ENCODE results near the gene KCNAB1.

The KCNAB1 gene

DNA sequence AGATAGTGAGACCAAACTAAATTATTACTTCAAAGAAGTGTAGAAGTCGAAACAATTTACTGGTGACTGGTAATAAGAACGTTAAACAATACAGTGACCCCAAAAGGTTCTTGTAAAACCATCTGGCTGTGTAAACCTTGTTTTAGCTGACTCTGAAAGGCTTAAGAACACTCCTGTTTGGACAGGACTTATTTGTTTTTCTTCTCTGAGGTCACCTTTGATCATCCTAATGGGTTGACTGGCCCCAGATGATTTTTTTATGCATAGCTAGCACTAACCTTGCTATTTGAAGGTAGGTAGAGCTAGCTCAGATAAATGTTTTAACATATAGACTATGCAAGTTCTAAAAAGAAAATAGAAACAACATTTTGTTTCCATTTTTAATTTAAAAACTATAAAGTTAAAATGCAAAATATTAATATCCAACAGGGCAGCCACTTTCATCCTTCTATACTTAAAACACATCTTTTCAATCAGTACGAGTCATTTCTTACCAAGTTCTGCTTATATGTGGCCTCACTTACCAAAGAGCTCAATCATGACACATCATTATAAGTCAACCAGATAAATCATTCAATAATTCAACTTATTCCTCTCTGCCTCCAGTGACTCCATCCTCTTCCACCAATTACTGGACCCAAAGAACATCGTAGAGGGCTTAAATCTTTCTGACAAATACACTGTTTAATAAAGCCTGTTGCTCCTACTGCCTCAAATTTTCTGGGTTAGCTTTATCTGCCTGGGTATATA is 275.8 kb downstream of the KCNAB1 start:
- ATAC-seq, result peak; percentile 5
- TF ChIP-seq ZC3H10 (CRISPR knock-in tag; IDR thresholded peaks at IDR 0.05), result no peak
- TF ChIP-seq GLIS3 (CRISPR knock-in tag; IDR thresholded peaks at IDR 0.05), result no peak
- TF ChIP-seq ESRRG (CRISPR knock-in tag; IDR thresholded peaks at IDR 0.05), result no peak
- TF ChIP-seq TOX (CRISPR knock-in tag; IDR thresholded peaks at IDR 0.05; ENCODE audit: borderline replicate concordance), result no peak
- no peak for TF ChIP-seq ISL1 (CRISPR knock-in tag; IDR thresholded peaks at IDR 0.05)
- TF ChIP-seq ZNF8 (CRISPR knock-in tag; IDR thresholded peaks at IDR 0.05), result no peak
- TF ChIP-seq SNAI2 (CRISPR knock-in tag; IDR thresholded peaks at IDR 0.05), result no peak
- TF ChIP-seq ZNF70 (CRISPR knock-in tag; IDR thresholded peaks at IDR 0.05), result no peak
- no peak for TF ChIP-seq ZFP3 (CRISPR knock-in tag; IDR thresholded peaks at IDR 0.05)
- TF ChIP-seq, protein P1, sequence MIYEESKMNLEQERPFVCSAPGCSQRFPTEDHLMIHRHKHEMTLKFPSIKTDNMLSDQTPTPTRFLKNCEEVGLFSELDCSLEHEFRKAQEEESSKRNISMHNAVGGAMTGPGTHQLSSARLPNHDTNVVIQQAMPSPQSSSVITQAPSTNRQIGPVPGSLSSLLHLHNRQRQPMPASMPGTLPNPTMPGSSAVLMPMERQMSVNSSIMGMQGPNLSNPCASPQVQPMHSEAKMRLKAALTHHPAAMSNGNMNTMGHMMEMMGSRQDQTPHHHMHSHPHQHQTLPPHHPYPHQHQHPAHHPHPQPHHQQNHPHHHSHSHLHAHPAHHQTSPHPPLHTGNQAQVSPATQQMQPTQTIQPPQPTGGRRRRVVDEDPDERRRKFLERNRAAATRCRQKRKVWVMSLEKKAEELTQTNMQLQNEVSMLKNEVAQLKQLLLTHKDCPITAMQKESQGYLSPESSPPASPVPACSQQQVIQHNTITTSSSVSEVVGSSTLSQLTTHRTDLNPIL (CRISPR knock-in tag; IDR thresholded peaks at IDR 0.05; ENCODE audit: low read depth), result no peak
- no peak for TF ChIP-seq TCF4 (CRISPR knock-in tag; IDR thresholded peaks at IDR 0.05; ENCODE audit: borderline replicate concordance)
- TF ChIP-seq ARNTL (CRISPR knock-in tag; IDR thresholded peaks at IDR 0.05; ENCODE audit: borderline replicate concordance, low read depth), result no peak
- TF ChIP-seq, protein P2, sequence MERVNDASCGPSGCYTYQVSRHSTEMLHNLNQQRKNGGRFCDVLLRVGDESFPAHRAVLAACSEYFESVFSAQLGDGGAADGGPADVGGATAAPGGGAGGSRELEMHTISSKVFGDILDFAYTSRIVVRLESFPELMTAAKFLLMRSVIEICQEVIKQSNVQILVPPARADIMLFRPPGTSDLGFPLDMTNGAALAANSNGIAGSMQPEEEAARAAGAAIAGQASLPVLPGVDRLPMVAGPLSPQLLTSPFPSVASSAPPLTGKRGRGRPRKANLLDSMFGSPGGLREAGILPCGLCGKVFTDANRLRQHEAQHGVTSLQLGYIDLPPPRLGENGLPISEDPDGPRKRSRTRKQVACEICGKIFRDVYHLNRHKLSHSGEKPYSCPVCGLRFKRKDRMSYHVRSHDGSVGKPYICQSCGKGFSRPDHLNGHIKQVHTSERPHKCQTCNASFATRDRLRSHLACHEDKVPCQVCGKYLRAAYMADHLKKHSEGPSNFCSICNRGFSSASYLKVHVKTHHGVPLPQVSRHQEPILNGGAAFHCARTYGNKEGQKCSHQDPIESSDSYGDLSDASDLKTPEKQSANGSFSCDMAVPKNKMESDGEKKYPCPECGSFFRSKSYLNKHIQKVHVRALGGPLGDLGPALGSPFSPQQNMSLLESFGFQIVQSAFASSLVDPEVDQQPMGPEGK (CRISPR knock-in tag; IDR thresholded peaks at IDR 0.05; ENCODE audit: borderline replicate concordance), result no peak
- TF ChIP-seq CSDC2 (CRISPR knock-in tag; IDR thresholded peaks at IDR 0.05), result no peak
- TF ChIP-seq ZNF565 (CRISPR knock-in tag; conservative IDR thresholded peaks at IDR 0.05; ENCODE audit: low read depth), result no peak
- no peak for TF ChIP-seq RARB (CRISPR knock-in tag; IDR thresholded peaks at IDR 0.05)

DNA sequence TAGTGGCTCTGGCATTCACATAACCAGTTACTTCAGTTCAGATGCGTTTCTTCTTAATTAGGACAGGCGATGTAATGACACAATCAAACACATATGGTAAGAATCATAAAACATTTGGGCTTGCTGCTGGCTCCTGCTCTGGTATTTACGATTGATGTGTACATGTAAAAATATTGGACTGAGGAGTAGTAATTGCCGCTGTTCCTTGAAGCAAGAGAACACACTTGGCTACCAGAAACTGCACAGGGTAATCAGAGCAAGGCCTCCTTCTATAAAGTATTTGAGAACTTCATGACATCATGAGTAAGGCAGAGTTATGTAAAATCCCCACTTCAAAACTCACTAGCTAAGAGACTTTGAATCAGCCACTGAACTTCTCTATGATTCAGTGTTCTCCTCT is 276.5 kb downstream of the KCNAB1 start:
- TF ChIP-seq, protein P1 (CRISPR knock-in tag; IDR thresholded peaks at IDR 0.05; ENCODE audit: low read depth), result no peak
- no peak for TF ChIP-seq TCF4 (CRISPR knock-in tag; IDR thresholded peaks at IDR 0.05; ENCODE audit: borderline replicate concordance)
- no peak for TF ChIP-seq GLIS3 (CRISPR knock-in tag; IDR thresholded peaks at IDR 0.05)
- TF ChIP-seq ESRRG (CRISPR knock-in tag; IDR thresholded peaks at IDR 0.05), result no peak
- TF ChIP-seq ZFP3 (CRISPR knock-in tag; IDR thresholded peaks at IDR 0.05), result no peak
- TF ChIP-seq ZNF8 (CRISPR knock-in tag; IDR thresholded peaks at IDR 0.05), result no peak
- no peak for TF ChIP-seq SNAI2 (CRISPR knock-in tag; IDR thresholded peaks at IDR 0.05)
- no peak for TF ChIP-seq ISL1 (CRISPR knock-in tag; IDR thresholded peaks at IDR 0.05)
- peak; percentile 33 for ATAC-seq

DNA sequence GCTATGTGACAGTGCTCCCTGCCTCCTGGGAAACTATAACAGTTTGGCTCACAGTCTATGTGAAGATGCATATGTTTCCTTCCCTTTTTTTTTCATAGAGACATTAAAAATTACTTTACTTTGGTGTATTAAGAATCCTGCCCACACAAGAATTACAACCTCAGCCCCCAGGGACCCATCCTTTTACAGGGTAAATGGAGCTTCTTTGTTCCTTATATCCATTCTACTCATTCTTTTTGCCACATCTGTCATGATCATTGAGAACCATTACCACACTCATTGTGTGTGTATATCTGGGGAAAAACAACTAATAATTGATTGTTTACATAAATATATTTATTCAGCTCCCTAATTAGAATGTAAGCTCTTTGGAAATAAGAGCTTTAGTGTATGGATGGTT is 277.2 kb downstream of the KCNAB1 start:
- no peak for ATAC-seq
- TF ChIP-seq ZFP30 (CRISPR knock-in tag; IDR thresholded peaks at IDR 0.05) (no peak), TOX (CRISPR knock-in tag; IDR thresholded peaks at IDR 0.05; ENCODE audit: borderline replicate concordance) (no peak), ZFP3 (CRISPR knock-in tag; IDR thresholded peaks at IDR 0.05) (no peak), GLIS3 (CRISPR knock-in tag; IDR thresholded peaks at IDR 0.05) (no peak), BACH2 (CRISPR knock-in tag; IDR thresholded peaks at IDR 0.05; ENCODE audit: borderline replicate concordance) (no peak), SNAI2 (CRISPR knock-in tag; IDR thresholded peaks at IDR 0.05) (no peak), ZC3H10 (CRISPR knock-in tag; IDR thresholded peaks at IDR 0.05) (no peak), RARB (CRISPR knock-in tag; IDR thresholded peaks at IDR 0.05) (no peak), TCF4 (CRISPR knock-in tag; IDR thresholded peaks at IDR 0.05; ENCODE audit: borderline replicate concordance) (no peak), PPARA (CRISPR knock-in tag; IDR thresholded peaks at IDR 0.05; ENCODE audit: borderline replicate concordance) (no peak), ZNF70 (CRISPR knock-in tag; IDR thresholded peaks at IDR 0.05) (no peak), ARNTL (CRISPR knock-in tag; IDR thresholded peaks at IDR 0.05; ENCODE audit: borderline replicate concordance, low read depth) (no peak), ZNF8 (CRISPR knock-in tag; IDR thresholded peaks at IDR 0.05) (no peak), ESRRG (CRISPR knock-in tag; IDR thresholded peaks at IDR 0.05) (no peak)
- TF ChIP-seq, protein P2 (CRISPR knock-in tag; IDR thresholded peaks at IDR 0.05; ENCODE audit: borderline replicate concordance), result no peak
- TF ChIP-seq, protein P3, sequence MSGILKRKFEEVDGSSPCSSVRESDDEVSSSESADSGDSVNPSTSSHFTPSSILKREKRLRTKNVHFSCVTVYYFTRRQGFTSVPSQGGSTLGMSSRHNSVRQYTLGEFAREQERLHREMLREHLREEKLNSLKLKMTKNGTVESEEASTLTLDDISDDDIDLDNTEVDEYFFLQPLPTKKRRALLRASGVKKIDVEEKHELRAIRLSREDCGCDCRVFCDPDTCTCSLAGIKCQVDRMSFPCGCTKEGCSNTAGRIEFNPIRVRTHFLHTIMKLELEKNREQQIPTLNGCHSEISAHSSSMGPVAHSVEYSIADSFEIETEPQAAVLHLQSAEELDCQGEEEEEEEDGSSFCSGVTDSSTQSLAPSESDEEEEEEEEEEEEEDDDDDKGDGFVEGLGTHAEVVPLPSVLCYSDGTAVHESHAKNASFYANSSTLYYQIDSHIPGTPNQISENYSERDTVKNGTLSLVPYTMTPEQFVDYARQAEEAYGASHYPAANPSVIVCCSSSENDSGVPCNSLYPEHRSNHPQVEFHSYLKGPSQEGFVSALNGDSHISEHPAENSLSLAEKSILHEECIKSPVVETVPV (CRISPR knock-in tag; IDR thresholded peaks at IDR 0.05), result no peak
- TF ChIP-seq, protein P4, sequence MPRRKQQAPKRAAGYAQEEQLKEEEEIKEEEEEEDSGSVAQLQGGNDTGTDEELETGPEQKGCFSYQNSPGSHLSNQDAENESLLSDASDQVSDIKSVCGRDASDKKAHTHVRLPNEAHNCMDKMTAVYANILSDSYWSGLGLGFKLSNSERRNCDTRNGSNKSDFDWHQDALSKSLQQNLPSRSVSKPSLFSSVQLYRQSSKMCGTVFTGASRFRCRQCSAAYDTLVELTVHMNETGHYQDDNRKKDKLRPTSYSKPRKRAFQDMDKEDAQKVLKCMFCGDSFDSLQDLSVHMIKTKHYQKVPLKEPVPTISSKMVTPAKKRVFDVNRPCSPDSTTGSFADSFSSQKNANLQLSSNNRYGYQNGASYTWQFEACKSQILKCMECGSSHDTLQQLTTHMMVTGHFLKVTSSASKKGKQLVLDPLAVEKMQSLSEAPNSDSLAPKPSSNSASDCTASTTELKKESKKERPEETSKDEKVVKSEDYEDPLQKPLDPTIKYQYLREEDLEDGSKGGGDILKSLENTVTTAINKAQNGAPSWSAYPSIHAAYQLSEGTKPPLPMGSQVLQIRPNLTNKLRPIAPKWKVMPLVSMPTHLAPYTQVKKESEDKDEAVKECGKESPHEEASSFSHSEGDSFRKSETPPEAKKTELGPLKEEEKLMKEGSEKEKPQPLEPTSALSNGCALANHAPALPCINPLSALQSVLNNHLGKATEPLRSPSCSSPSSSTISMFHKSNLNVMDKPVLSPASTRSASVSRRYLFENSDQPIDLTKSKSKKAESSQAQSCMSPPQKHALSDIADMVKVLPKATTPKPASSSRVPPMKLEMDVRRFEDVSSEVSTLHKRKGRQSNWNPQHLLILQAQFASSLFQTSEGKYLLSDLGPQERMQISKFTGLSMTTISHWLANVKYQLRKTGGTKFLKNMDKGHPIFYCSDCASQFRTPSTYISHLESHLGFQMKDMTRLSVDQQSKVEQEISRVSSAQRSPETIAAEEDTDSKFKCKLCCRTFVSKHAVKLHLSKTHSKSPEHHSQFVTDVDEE (CRISPR knock-in tag; IDR thresholded peaks at IDR 0.05), result no peak
- TF ChIP-seq, protein P5, sequence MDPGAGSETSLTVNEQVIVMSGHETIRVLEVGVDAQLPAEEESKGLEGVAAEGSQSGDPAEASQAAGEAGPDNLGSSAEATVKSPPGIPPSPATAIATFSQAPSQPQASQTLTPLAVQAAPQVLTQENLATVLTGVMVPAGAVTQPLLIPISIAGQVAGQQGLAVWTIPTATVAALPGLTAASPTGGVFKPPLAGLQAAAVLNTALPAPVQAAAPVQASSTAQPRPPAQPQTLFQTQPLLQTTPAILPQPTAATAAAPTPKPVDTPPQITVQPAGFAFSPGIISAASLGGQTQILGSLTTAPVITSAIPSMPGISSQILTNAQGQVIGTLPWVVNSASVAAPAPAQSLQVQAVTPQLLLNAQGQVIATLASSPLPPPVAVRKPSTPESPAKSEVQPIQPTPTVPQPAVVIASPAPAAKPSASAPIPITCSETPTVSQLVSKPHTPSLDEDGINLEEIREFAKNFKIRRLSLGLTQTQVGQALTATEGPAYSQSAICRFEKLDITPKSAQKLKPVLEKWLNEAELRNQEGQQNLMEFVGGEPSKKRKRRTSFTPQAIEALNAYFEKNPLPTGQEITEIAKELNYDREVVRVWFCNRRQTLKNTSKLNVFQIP (CRISPR knock-in tag; IDR thresholded peaks at IDR 0.05; ENCODE audit: borderline replicate concordance, low read depth), result no peak
